WTC11 (cell line): ENCODE data around the gene AJAP1. TPM values are rescaled to one million over a fixed set of nuclear protein-coding genes. Genes with fewer than 3 reads are reported as not detected.

Experiments used
- ATAC-seq: fragments of 200-7000 bp; cut with Tn5 transposase; 2 replicates; pipeline ENCODE4 v1.10.0; 2021; ENCODE audit warnings: mild to moderate bottlenecking, moderate library complexity
- CTCF ChIA-PET: fragments of 300-600 bp; sonication (Branson Sonifier 250); formaldehyde crosslinking; loops from one replicate; lab custom pipeline; 2021; ENCODE audit warnings: antibody characterized with exemption; lab: Charles Lee
- POLR2A ChIA-PET: fragments of 350-600 bp; sonication (Branson Sonifier 250); formaldehyde crosslinking; loops from one replicate; lab custom pipeline; 2021; ENCODE audit warnings: antibody characterized with exemption; lab: Charles Lee
- DNase-seq: peaks from one replicate; pipeline ENCODE4 v3.0.0; 2021; ENCODE audit warnings: low spot score
- H3K27ac Mint-ChIP-seq: 2 replicates; pipeline ENCODE4 v1.8.0; 2021; ENCODE audit warnings: mixed read lengths
- H3K27me3 Mint-ChIP-seq: 2 replicates; pipeline ENCODE4 v1.8.0; 2021; ENCODE audit warnings: low read depth, mild to moderate bottlenecking, moderate library complexity, mixed read lengths
- H3K36me3 Mint-ChIP-seq: 2 replicates; pipeline ENCODE4 v1.8.0; 2021; ENCODE audit warnings: mixed read lengths
- H3K4me1 Mint-ChIP-seq: 2 replicates; pipeline ENCODE4 v1.8.0; 2022; ENCODE audit warnings: mixed read lengths
- H3K4me3 Mint-ChIP-seq: 2 replicates; pipeline ENCODE4 v1.8.0; 2021; ENCODE audit warnings: mild to moderate bottlenecking, moderate library complexity, mixed read lengths
- H3K9me3 Mint-ChIP-seq: 2 replicates; pipeline ENCODE4 v1.8.0; 2021; ENCODE audit warnings: mixed read lengths
- ATF1 ChIP-seq: sonication (generic); formaldehyde crosslinking; IDR thresholded peaks from 2 replicates; pipeline ENCODE4 v1.8.1; 2023; ENCODE audit warnings: mild to moderate bottlenecking, moderate library complexity, missing genetic modification reagents
- ESRRA ChIP-seq: sonication (generic); formaldehyde crosslinking; IDR thresholded peaks from 2 replicates; pipeline ENCODE4 v1.8.1; 2022; ENCODE audit warnings: mild to moderate bottlenecking, missing genetic modification reagents, borderline replicate concordance
- FOXK1 ChIP-seq: sonication (generic); formaldehyde crosslinking; IDR thresholded peaks from 2 replicates; pipeline ENCODE4 v1.8.0; 2022; ENCODE audit warnings: mild to moderate bottlenecking, moderate library complexity, missing genetic modification reagents
- IRF2 ChIP-seq: sonication (generic); formaldehyde crosslinking; IDR thresholded peaks from 2 replicates; pipeline ENCODE4 v1.8.0; 2022; ENCODE audit warnings: low read depth, missing genetic modification reagents, borderline replicate concordance
- JAZF1 ChIP-seq: fragments of 250-450 bp; sonication (Bioruptor Pico); IDR thresholded peaks from 2 replicates; pipeline ENCODE4 v1.9.0; 2021; ENCODE audit warnings: moderate library complexity, mild to moderate bottlenecking, inconsistent platforms
- MYBL2 ChIP-seq: sonication (generic); formaldehyde crosslinking; IDR thresholded peaks from 2 replicates; pipeline ENCODE4 v1.8.1; 2023; ENCODE audit warnings: mild to moderate bottlenecking, moderate library complexity, missing genetic modification reagents
- NFATC4 ChIP-seq: fragments of 250-450 bp; sonication (Bioruptor Pico); IDR thresholded peaks from 2 replicates; pipeline ENCODE4 v1.9.0; 2021; ENCODE audit warnings: mild to moderate bottlenecking
- RELA ChIP-seq: sonication (generic); formaldehyde crosslinking; IDR thresholded peaks from 2 replicates; pipeline ENCODE4 v1.8.1; 2022; ENCODE audit warnings: missing genetic modification reagents, mild to moderate bottlenecking, borderline replicate concordance
- TEAD4 ChIP-seq: sonication (generic); formaldehyde crosslinking; IDR thresholded peaks from 2 replicates; pipeline ENCODE4 v1.8.0; 2022; ENCODE audit warnings: mild to moderate bottlenecking, missing genetic modification reagents
- ZNF232 ChIP-seq: sonication (generic); formaldehyde crosslinking; IDR thresholded peaks from 2 replicates; pipeline ENCODE4 v1.8.0; 2022; ENCODE audit warnings: mild to moderate bottlenecking, missing genetic modification reagents
- ZNF416 ChIP-seq: fragments of 250-450 bp; sonication (Bioruptor Pico); IDR thresholded peaks from 2 replicates; pipeline ENCODE4 v1.9.0; 2021; ENCODE audit warnings: mild to moderate bottlenecking, inconsistent platforms
- total RNA-seq: library from RNA; stranded (reverse); gene quantifications from 3 replicates; pipeline ENCODE4 v1.2.3, GENCODE V29; 2021
- TF ChIP-seq, protein P1 (sequence below): sonication (generic); formaldehyde crosslinking; IDR thresholded peaks from 2 replicates; pipeline ENCODE4 v1.8.1; 2023; ENCODE audit warnings: mild to moderate bottlenecking, moderate library complexity, missing genetic modification reagents
- TF ChIP-seq, protein P2 (sequence below): fragments of 250-450 bp; sonication (Bioruptor Pico); IDR thresholded peaks from 2 replicates; pipeline ENCODE4 v1.9.0; 2021; ENCODE audit warnings: mild to moderate bottlenecking, borderline replicate concordance
- TF ChIP-seq, protein P3 (sequence below): sonication (generic); formaldehyde crosslinking; IDR thresholded peaks from 2 replicates; pipeline ENCODE4 v1.8.1; 2022; ENCODE audit warnings: mild to moderate bottlenecking, moderate library complexity, missing genetic modification reagents
- TF ChIP-seq, protein P4 (sequence below): sonication (generic); formaldehyde crosslinking; IDR thresholded peaks from 2 replicates; pipeline ENCODE4 v1.8.0; 2022; ENCODE audit warnings: mild to moderate bottlenecking, missing genetic modification reagents
- TF ChIP-seq, protein P5 (sequence below): sonication (generic); formaldehyde crosslinking; IDR thresholded peaks from 2 replicates; pipeline ENCODE4 v1.8.0; 2022; ENCODE audit warnings: mild to moderate bottlenecking, missing genetic modification reagents
- TF ChIP-seq, protein P6 (sequence below): sonication (generic); formaldehyde crosslinking; IDR thresholded peaks from 2 replicates; pipeline ENCODE4 v1.8.1; 2022; ENCODE audit warnings: low read depth, missing genetic modification reagents, borderline replicate concordance
- TF ChIP-seq, protein P7 (sequence below): sonication (generic); formaldehyde crosslinking; IDR thresholded peaks from 2 replicates; pipeline ENCODE4 v1.8.1; 2022; ENCODE audit warnings: missing genetic modification reagents, borderline replicate concordance

The AJAP1 gene
- total RNA-seq, 1 experiment from 2014 or later, result 2.1 TPM

DNA sequence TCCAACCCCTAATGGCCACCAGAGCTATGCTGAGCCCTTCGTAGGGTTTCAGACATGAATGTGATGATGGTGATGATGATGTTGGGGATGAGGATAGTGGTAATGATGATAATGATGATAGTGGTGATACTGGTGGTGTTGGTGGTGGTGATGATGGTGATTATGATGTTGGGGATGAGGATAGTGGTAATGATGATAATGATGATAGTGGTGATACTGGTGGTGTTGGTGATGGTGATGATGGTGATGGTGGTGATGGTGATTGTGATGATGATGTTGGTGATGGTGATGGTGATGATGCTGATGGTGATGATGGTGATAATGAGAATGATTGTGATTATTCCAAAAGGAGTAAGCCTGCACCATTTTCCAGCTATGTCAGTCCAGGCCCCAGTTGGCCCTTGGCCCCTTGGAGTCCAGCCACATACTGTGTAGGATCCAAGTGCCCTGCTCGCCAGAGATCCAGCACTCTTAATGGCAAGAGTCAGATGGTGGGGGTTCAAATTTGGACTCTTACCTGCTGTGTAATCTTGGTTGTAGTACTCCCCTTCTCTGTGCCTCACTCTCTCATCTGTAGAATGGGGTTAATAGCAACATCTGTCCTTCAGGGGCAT lies 28.3 kb downstream of the AJAP1 start (continued):
- TF ChIP-seq, protein P1, sequence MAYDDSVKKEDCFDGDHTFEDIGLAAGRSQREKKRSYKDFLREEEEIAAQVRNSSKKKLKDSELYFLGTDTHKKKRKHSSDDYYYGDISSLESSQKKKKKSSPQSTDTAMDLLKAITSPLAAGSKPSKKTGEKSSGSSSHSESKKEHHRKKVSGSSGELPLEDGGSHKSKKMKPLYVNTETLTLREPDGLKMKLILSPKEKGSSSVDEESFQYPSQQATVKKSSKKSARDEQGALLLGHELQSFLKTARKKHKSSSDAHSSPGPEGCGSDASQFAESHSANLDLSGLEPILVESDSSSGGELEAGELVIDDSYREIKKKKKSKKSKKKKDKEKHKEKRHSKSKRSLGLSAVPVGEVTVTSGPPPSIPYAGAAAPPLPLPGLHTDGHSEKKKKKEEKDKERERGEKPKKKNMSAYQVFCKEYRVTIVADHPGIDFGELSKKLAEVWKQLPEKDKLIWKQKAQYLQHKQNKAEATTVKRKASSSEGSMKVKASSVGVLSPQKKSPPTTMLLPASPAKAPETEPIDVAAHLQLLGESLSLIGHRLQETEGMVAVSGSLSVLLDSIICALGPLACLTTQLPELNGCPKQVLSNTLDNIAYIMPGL (CRISPR knock-in tag), result no peak
- TF ChIP-seq, protein P2, sequence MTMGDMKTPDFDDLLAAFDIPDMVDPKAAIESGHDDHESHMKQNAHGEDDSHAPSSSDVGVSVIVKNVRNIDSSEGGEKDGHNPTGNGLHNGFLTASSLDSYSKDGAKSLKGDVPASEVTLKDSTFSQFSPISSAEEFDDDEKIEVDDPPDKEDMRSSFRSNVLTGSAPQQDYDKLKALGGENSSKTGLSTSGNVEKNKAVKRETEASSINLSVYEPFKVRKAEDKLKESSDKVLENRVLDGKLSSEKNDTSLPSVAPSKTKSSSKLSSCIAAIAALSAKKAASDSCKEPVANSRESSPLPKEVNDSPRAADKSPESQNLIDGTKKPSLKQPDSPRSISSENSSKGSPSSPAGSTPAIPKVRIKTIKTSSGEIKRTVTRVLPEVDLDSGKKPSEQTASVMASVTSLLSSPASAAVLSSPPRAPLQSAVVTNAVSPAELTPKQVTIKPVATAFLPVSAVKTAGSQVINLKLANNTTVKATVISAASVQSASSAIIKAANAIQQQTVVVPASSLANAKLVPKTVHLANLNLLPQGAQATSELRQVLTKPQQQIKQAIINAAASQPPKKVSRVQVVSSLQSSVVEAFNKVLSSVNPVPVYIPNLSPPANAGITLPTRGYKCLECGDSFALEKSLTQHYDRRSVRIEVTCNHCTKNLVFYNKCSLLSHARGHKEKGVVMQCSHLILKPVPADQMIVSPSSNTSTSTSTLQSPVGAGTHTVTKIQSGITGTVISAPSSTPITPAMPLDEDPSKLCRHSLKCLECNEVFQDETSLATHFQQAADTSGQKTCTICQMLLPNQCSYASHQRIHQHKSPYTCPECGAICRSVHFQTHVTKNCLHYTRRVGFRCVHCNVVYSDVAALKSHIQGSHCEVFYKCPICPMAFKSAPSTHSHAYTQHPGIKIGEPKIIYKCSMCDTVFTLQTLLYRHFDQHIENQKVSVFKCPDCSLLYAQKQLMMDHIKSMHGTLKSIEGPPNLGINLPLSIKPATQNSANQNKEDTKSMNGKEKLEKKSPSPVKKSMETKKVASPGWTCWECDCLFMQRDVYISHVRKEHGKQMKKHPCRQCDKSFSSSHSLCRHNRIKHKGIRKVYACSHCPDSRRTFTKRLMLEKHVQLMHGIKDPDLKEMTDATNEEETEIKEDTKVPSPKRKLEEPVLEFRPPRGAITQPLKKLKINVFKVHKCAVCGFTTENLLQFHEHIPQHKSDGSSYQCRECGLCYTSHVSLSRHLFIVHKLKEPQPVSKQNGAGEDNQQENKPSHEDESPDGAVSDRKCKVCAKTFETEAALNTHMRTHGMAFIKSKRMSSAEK (CRISPR knock-in tag), result no peak
- TF ChIP-seq, protein P3, sequence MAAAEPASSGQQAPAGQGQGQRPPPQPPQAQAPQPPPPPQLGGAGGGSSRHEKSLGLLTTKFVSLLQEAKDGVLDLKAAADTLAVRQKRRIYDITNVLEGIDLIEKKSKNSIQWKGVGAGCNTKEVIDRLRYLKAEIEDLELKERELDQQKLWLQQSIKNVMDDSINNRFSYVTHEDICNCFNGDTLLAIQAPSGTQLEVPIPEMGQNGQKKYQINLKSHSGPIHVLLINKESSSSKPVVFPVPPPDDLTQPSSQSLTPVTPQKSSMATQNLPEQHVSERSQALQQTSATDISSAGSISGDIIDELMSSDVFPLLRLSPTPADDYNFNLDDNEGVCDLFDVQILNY (CRISPR knock-in tag), result no peak
- TF ChIP-seq, protein P4, sequence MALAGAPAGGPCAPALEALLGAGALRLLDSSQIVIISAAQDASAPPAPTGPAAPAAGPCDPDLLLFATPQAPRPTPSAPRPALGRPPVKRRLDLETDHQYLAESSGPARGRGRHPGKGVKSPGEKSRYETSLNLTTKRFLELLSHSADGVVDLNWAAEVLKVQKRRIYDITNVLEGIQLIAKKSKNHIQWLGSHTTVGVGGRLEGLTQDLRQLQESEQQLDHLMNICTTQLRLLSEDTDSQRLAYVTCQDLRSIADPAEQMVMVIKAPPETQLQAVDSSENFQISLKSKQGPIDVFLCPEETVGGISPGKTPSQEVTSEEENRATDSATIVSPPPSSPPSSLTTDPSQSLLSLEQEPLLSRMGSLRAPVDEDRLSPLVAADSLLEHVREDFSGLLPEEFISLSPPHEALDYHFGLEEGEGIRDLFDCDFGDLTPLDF, result no peak
- no peak for TF ChIP-seq FOXK1 (CRISPR knock-in tag)
- no peak for TF ChIP-seq TEAD4 (CRISPR knock-in tag)

DNA sequence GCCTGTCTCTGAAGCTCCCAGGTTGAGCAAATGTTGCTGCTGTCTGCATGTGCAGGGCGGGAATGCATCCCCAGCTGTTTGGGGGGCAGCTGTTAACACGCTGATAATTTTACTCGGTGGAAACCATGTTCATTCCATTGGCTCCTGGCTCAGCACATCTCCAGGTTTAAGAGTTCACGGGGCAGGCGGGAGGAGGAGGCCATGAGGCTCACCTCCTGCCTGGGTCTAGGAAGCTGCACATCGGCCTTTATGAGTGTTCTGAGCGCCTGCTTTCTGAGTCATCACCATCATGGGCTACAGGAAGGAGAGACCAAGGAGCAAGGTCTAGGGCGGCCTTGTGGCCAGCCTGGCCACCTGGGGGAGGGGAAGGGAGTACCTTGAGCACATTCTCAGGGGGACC lies 29.7 kb downstream of the AJAP1 start:
- no peak overlapping the region for H3K27ac Mint-ChIP-seq
- H3K4me1 Mint-ChIP-seq, result no peaks in the 10 kb centered on the region
- DNase-seq (no peak), ATAC-seq (no peak)
- ChIA-PET POLR2A (no interaction called here), CTCF (no interaction called here)
- H3K9me3 Mint-ChIP-seq, result peaks cover 49% of the 10 kb centered on the region
- H3K4me3 Mint-ChIP-seq, result no peak overlapping the region
- H3K27me3 Mint-ChIP-seq, result 0 out of 2 replicates have a peak, but pooled peaks cover 6% of the 10 kb centered on the region
- H3K36me3 Mint-ChIP-seq, result peaks cover 51% of the 10 kb centered on the region
- TF ChIP-seq ZNF416 (CRISPR knock-in tag) (no peak), JAZF1 (CRISPR knock-in tag) (no peak)

DNA sequence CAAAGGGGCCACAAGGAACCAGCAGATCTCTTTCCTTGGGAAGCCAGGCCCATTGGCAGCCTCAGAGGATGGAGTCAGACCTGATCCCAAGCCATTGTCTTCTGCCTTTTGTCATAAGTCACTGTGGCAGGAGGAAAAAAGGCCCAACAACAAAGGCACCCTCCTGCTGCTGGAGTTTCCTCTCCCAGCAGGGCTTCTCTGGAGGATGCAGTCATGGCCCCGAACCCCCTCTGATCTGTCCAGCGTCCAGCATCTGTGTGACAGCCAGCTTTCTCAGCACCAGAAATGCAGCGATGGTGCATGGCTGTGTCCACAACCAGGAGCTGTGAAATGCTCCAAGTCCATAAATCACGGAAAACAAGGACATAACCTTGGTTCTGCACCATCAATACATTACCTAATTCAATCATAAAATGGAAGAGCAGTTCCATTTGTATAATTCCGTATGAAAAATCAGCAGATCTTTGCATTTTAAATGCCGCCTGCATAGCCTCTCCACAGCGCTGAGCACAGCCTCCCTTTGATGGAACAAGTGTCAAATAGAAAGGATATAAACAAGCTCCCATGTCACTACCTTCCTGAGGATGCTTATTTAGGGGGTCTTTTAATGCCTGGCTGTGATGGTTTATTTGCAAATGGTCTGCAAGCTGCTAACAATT lies 30.6 kb downstream of the AJAP1 start:
- CTCF ChIA-PET, result no interaction called here
- Mint-ChIP-seq H3K27ac (no peak overlapping the region), H3K36me3 (peaks cover 44% of the 10 kb centered on the region), H3K4me1 (no peaks in the 10 kb centered on the region), H3K27me3 (0 out of 2 replicates have a peak, but pooled peaks cover 6% of the 10 kb centered on the region), H3K9me3 (peaks cover 41% of the 10 kb centered on the region), H3K4me3 (no peak overlapping the region)
- POLR2A ChIA-PET, result no interaction called here
- ATAC-seq, result no peak
- DNase-seq, result no peak
- TF ChIP-seq, protein P5, sequence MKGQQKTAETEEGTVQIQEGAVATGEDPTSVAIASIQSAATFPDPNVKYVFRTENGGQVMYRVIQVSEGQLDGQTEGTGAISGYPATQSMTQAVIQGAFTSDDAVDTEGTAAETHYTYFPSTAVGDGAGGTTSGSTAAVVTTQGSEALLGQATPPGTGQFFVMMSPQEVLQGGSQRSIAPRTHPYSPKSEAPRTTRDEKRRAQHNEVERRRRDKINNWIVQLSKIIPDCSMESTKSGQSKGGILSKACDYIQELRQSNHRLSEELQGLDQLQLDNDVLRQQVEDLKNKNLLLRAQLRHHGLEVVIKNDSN (CRISPR knock-in tag), result no peak
- TF ChIP-seq, protein P6, sequence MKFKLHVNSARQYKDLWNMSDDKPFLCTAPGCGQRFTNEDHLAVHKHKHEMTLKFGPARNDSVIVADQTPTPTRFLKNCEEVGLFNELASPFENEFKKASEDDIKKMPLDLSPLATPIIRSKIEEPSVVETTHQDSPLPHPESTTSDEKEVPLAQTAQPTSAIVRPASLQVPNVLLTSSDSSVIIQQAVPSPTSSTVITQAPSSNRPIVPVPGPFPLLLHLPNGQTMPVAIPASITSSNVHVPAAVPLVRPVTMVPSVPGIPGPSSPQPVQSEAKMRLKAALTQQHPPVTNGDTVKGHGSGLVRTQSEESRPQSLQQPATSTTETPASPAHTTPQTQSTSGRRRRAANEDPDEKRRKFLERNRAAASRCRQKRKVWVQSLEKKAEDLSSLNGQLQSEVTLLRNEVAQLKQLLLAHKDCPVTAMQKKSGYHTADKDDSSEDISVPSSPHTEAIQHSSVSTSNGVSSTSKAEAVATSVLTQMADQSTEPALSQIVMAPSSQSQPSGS, result no peak
- TF ChIP-seq MYBL2 (CRISPR knock-in tag) (no peak), ZNF232 (CRISPR knock-in tag) (no peak), IRF2 (CRISPR knock-in tag) (no peak), ATF1 (CRISPR knock-in tag) (no peak), NFATC4 (no peak), JAZF1 (CRISPR knock-in tag) (no peak), RELA (CRISPR knock-in tag) (no peak), ESRRA (CRISPR knock-in tag) (no peak)
- TF ChIP-seq, protein P3 (CRISPR knock-in tag), result no peak
- TF ChIP-seq, protein P7, sequence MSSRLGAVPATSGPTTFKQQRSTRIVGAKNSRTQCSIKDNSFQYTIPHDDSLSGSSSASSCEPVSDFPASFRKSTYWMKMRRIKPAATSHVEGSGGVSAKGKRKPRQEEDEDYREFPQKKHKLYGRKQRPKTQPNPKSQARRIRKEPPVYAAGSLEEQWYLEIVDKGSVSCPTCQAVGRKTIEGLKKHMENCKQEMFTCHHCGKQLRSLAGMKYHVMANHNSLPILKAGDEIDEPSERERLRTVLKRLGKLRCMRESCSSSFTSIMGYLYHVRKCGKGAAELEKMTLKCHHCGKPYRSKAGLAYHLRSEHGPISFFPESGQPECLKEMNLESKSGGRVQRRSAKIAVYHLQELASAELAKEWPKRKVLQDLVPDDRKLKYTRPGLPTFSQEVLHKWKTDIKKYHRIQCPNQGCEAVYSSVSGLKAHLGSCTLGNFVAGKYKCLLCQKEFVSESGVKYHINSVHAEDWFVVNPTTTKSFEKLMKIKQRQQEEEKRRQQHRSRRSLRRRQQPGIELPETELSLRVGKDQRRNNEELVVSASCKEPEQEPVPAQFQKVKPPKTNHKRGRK (CRISPR knock-in tag), result no peak
